HepG2 (cell line): ENCODE results near the gene ORC2. TPM values are rescaled to one million over a fixed set of nuclear protein-coding genes. Genes with fewer than 3 reads are reported as not detected.

Experiments
- ATAC-seq: fragments of 200-7000 bp; cut with Tn5 transposase; 3 replicates; pipeline ENCODE4 v1.9.1; 2020; ENCODE audit warnings: mild to moderate bottlenecking, moderate library complexity
- BruUV-seq: library from RNA; stranded (reverse); fragments of 400-500 nt; replicated peaks from 2 replicates; lab custom pipeline; 2021; lab: Mats Ljungman, UMichigan
- CTCF ChIA-PET: fragments of 300-600 bp; formaldehyde crosslinking; extraction: SDS; loops from one replicate; lab custom pipeline; 2021; ENCODE audit warnings: low total read pairs, inconsistent platforms, low intra/inter-chr PET ratio; lab: Yijun Ruan, JAX
- POLR2A ChIA-PET: fragments of 350-600 bp; sonication (Branson Sonifier 250); formaldehyde crosslinking; loops from one replicate; lab custom pipeline; 2020; ENCODE audit warnings: antibody characterized with exemption, inconsistent platforms; lab: Yijun Ruan, JAX
- DNase-seq: peaks from one replicate; pipeline ENCODE4 v3.0.0-alpha.2; 2015; ENCODE audit warnings: low spot score
- FAIRE-seq: peaks from 3 replicates; lab custom pipeline; 2011; peaks lifted over from hg19 to GRCh38; lab: Jason Lieb, UNC
- H2AFZ ChIP-seq: one replicate; pipeline ENCODE4 v1.6.1; 2011; ENCODE audit warnings: low read length, inconsistent platforms
- H3K27ac ChIP-seq: fragments of 300-600 bp; 3 replicates; pipeline ENCODE4 v1.8.0; 2011; ENCODE audit warnings: mixed run types, mild to moderate bottlenecking, mixed read lengths, low read length, inconsistent platforms; ENCODE audit not compliant: insufficient read depth; ENCODE audit errors: extremely low read length
- H3K27me3 ChIP-seq, 2 experiments: fragments of 200-600 bp in 1 of 2; 2 replicates in 1 of 2; 3 replicates in 1 of 2; pipeline versions ENCODE4 v1.6.0 to v1.8.0; 2011; ENCODE audit warnings: low read length in 2 of 2, mild to moderate bottlenecking in 2 of 2, moderate library complexity in 2 of 2, inconsistent platforms in 1 of 2; ENCODE audit not compliant: insufficient read depth in 2 of 2, control insufficient read depth in 1 of 2
- H3K36me3 ChIP-seq, 2 experiments: fragments of 200-600 bp in 1 of 2; replicated peaks in 1 of 2; 2 replicates in 1 of 2; 3 replicates in 1 of 2; pipeline versions ENCODE4 v1.5.1 to v1.8.0; 2011; ENCODE audit warnings: low read length in 2 of 2, inconsistent platforms in 1 of 2; ENCODE audit not compliant: insufficient read depth in 2 of 2, control insufficient read depth in 1 of 2
- H3K4me1 ChIP-seq: 2 replicates; pipeline ENCODE4 v1.5.1; 2012; ENCODE audit warnings: low read length, inconsistent platforms; ENCODE audit not compliant: insufficient read depth
- H3K4me2 ChIP-seq: 2 replicates; pipeline ENCODE4 v1.6.0; 2011; ENCODE audit warnings: low read depth, low read length, inconsistent platforms
- H3K4me3 ChIP-seq, 3 experiments: fragments of 200-600 bp in 1 of 3; sonication (generic), shearing (Covaris generic) in 1 of 3; replicated peaks in 1 of 3; 2 replicates each; pipeline ENCODE4 v1.5.1; 2011 to 2016; ENCODE audit warnings: low read length in 3 of 3, inconsistent platforms in 2 of 3, low read depth in 2 of 3, mild to moderate bottlenecking in 2 of 3, control low read depth in 1 of 3, mixed read lengths in 1 of 3; ENCODE audit not compliant: insufficient read depth in 1 of 3
- H3K79me2 ChIP-seq: one replicate; pipeline ENCODE4 v1.6.1; 2011; ENCODE audit warnings: low read length, inconsistent platforms; ENCODE audit not compliant: insufficient read depth
- H3K9ac ChIP-seq: 2 replicates; pipeline ENCODE4 v1.6.0; 2011; ENCODE audit warnings: mild to moderate bottlenecking, low read depth, low read length, inconsistent platforms; ENCODE audit not compliant: insufficient read depth
- H3K9me3 ChIP-seq: 2 replicates; pipeline ENCODE4 v1.5.1; 2012; ENCODE audit warnings: mild to moderate bottlenecking, low read length
- H4K20me1 ChIP-seq: 2 replicates; pipeline ENCODE4 v1.6.0; 2011; ENCODE audit warnings: inconsistent platforms, mild to moderate bottlenecking, low read length, moderate library complexity; ENCODE audit not compliant: insufficient read depth
- CC2D1A ChIP-seq: sonication (generic); formaldehyde crosslinking; IDR thresholded peaks from 2 replicates; pipeline ENCODE4 v1.8.1; 2023; ENCODE audit warnings: mild to moderate bottlenecking, missing genetic modification reagents
- DR1 ChIP-seq: sonication (generic); formaldehyde crosslinking; IDR thresholded peaks from 2 replicates; pipeline ENCODE4 v1.8.0; 2021; ENCODE audit warnings: mild to moderate bottlenecking, missing genetic modification reagents, inconsistent platforms
- ERF ChIP-seq: IDR thresholded peaks from 2 replicates; pipeline ENCODE4 v1.6.1; 2018; ENCODE audit warnings: missing biosample characterization, missing genetic modification reagents
- KLF6 ChIP-seq: IDR thresholded peaks from 2 replicates; pipeline ENCODE4 v1.8.0; 2016; ENCODE audit warnings: missing biosample characterization, missing genetic modification reagents
- LCORL ChIP-seq, 2 experiments: fragments of 450-650 bp in 1 of 2; sonication (generic) in 1 of 2; formaldehyde crosslinking in 1 of 2; IDR thresholded peaks; 2 replicates each; pipeline versions ENCODE4 v1.5.0 to v1.6.1; 2017 to 2020; ENCODE audit warnings: antibody characterized with exemption in 1 of 2, missing genetic modification reagents in 1 of 2
- MYPOP ChIP-seq: sonication (generic); formaldehyde crosslinking; IDR thresholded peaks from 2 replicates; pipeline ENCODE4 v1.8.1; 2023; ENCODE audit warnings: mild to moderate bottlenecking, moderate library complexity, missing genetic modification reagents
- NFKBIZ ChIP-seq: IDR thresholded peaks from 2 replicates; pipeline ENCODE4 v1.6.1; 2018; ENCODE audit warnings: missing genetic modification reagents, missing compliant biosample characterization
- SAP130 ChIP-seq: IDR thresholded peaks from 2 replicates; pipeline ENCODE4 v1.6.1; 2016; ENCODE audit warnings: low read depth
- SIX4 ChIP-seq: sonication (generic); formaldehyde crosslinking; IDR thresholded peaks from 2 replicates; pipeline ENCODE4 v1.4.0; 2020; ENCODE audit warnings: missing genetic modification reagents
- SP1 ChIP-seq, 2 experiments: fragments of 450-650 bp in 1 of 2; sonication (generic) in 1 of 2; formaldehyde crosslinking in 1 of 2; IDR thresholded peaks; 2 replicates each; pipeline versions ENCODE4 v1.4.0 to v1.6.1; 2016 to 2020; ENCODE audit warnings: missing genetic modification reagents in 1 of 2
- THAP9 ChIP-seq: sonication (generic); formaldehyde crosslinking; IDR thresholded peaks from 2 replicates; pipeline ENCODE4; 2020; ENCODE audit warnings: missing genetic modification reagents, mild to moderate bottlenecking, borderline replicate concordance
- THRA ChIP-seq: sonication (generic); formaldehyde crosslinking; IDR thresholded peaks from 2 replicates; pipeline ENCODE4 v1.4.0; 2020; ENCODE audit warnings: missing genetic modification reagents, borderline replicate concordance
- ZBTB1 ChIP-seq: sonication (generic); formaldehyde crosslinking; IDR thresholded peaks from 2 replicates; pipeline ENCODE4 v1.4.0; 2020; ENCODE audit warnings: missing genetic modification reagents, borderline replicate concordance
- ZMYM4 ChIP-seq: sonication (generic); formaldehyde crosslinking; IDR thresholded peaks from 2 replicates; pipeline ENCODE4 v1.8.1; 2023; ENCODE audit warnings: mild to moderate bottlenecking, missing genetic modification reagents
- ZNF121 ChIP-seq: sonication (generic); formaldehyde crosslinking; IDR thresholded peaks from 2 replicates; pipeline ENCODE4 v1.5.0; 2020; ENCODE audit warnings: mild to moderate bottlenecking, missing genetic modification reagents
- ZSCAN25 ChIP-seq: sonication (generic); formaldehyde crosslinking; IDR thresholded peaks from 2 replicates; pipeline ENCODE4 v1.8.0; 2022; ENCODE audit warnings: mild to moderate bottlenecking, missing genetic modification reagents
- WGBS: methylation state at CpG from one replicate; pipeline ENCODE4 v1.1.6; 2017; ENCODE audit warnings: low lambda C conversion rate; 5-methylcytosine and 5-hydroxymethylcytosine counted together
- in situ Hi-C: cut with HindIII; loops from 2 replicates; pipeline ENCODE4 v1.10.0; 2017; ENCODE audit warnings: low pct_unique_long_range_greater_than_20kb; ENCODE audit not compliant: extremely low pct_ligation_motif_present
- intact Hi-C: fragments of 100-400 bp; cut with micrococcal nuclease; formaldehyde crosslinking; loops from one replicate; pipeline ENCODE4 v1.10.0; 2022; ENCODE audit not compliant: unreplicated experiment
- polyA plus RNA-seq, 8 experiments: library from polyadenylated mRNA; depleted of rRNA in 3 of 8; stranded (reverse) in 7 of 8; unstranded in 1 of 8; fragments of >200 nt; fragmentation: Illumina TruSeq in 4 of 8; extraction: Trizol in 4 of 8; gene quantifications; 2 replicates each; pipeline versions ENCODE4 v1.2.1 to v1.2.3, GENCODE V29; 2011 to 2016; ENCODE audit warnings: low read depth in 4 of 8, missing spikeins in 1 of 8, mixed read lengths in 1 of 8; ENCODE audit not compliant: insufficient read depth in 1 of 8
- total RNA-seq, 5 experiments: library from RNA; depleted of rRNA; stranded (reverse); fragments of >200 nt; fragmentation: Illumina TruSeq; extraction: Trizol; gene quantifications; 2 replicates each; pipeline ENCODE4 v1.2.3, GENCODE V29; 2016; ENCODE audit warnings: low read depth in 1 of 5
- TF ChIP-seq, protein P1 (sequence below): sonication (generic); formaldehyde crosslinking; IDR thresholded peaks from 2 replicates; pipeline ENCODE4 v1.4.0; 2020; ENCODE audit warnings: mild to moderate bottlenecking, missing genetic modification reagents

ORC2 gene
- total and polyA plus RNA-seq, 2 of the 13 experiments (the other 11 are each of a cell fraction or from before 2014, with no cell fraction given) = 19.3 to 73.5 TPM

- ChIA-PET CTCF (no interaction called here), POLR2A (interaction anchor here (0.6 to 3.0 kb wide), 47 partner anchors 8 to 916 kb away, joined by 3 to 80 read pairs (median 6); partner anchors contain the start of genes ALS2, AOX1, BZW1 and CASP10)
- peak; percentile 80 for ATAC-seq
- Histone ChIP-seq H3K4me1 (peaks cover 55% of the 10 kb centered on the region), H3K27ac (peak within 1 kb of the TSS; percentile 98), H3K9ac (peak within 1 kb of the TSS; percentile 100), H3K4me3 (peak within 1 kb of the TSS; percentile 91 to 99 (median 97)), H3K4me2 (peak within 1 kb of the TSS; percentile 83), H3K36me3 (peaks cover 3 to 18% of the 10 kb centered on the region in 2 experiments; a peak in 3 of 5 replicates), H4K20me1 (peaks cover 42% of the 10 kb centered on the region), H2AFZ (peak within 1 kb of the TSS; percentile 31), H3K27me3 (no peaks in the 10 kb centered on the region; a peak in 1 of 5 replicates), H3K9me3 (no peaks in the 10 kb centered on the region), H3K79me2 (peaks cover 51% of the 10 kb centered on the region)
- in situ Hi-C loops = no loop called here
- WGBS = 2% methylated on average over 69 of the region's 89 CpGs
- intact Hi-C loops = loop anchor here (1.0 to 5.0 kb wide), 3 partner anchors 25 to 108 kb away; partner anchors contain the start of genes NIF3L1 and PPIL3
- peak; percentile 89 for DNase-seq
- peak; percentile 74 for FAIRE-seq
- BruUV-seq = TSS peak; percentile 88
- TF ChIP-seq MYPOP (CRISPR knock-in tag) = peak; percentile 94
- TF ChIP-seq CC2D1A = peak; percentile 68; the same call in 1 of the 2 replicates
- TF ChIP-seq DR1 (CRISPR knock-in tag) = peak; percentile 96
- no peak for TF ChIP-seq SP1 (IDR thresholded peaks at IDR 0.05)
- peak; percentile 93 for TF ChIP-seq SP1 (CRISPR knock-in tag; IDR thresholded peaks at IDR 0.05)
- TF ChIP-seq ZMYM4 (CRISPR knock-in tag) = peak; percentile 94
- peak; percentile 98 for TF ChIP-seq ERF (CRISPR knock-in tag)
- TF ChIP-seq NFKBIZ (CRISPR knock-in tag) = peak; percentile 88; the same call in 1 of the 2 replicates
- TF ChIP-seq THRA (CRISPR knock-in tag) = peak; percentile 85; the same call in 1 of the 2 replicates
- no peak for TF ChIP-seq LCORL (IDR thresholded peaks at IDR 0.05)
- TF ChIP-seq LCORL (CRISPR knock-in tag; IDR thresholded peaks at IDR 0.05) = peak; percentile 81
- peak; percentile 99 for TF ChIP-seq SAP130 (CRISPR knock-in tag)
- peak; percentile 99; the same call in 1 of the 2 replicates for TF ChIP-seq KLF6 (CRISPR knock-in tag)
- peak; percentile 52 for TF ChIP-seq SIX4 (CRISPR knock-in tag)
- TF ChIP-seq ZSCAN25 (CRISPR knock-in tag) = peak; percentile 72
- peak; percentile 97 for TF ChIP-seq THAP9 (CRISPR knock-in tag)
- 0 out of 2 replicates have a peak, but pooled peaks have one; percentile 65 for TF ChIP-seq ZBTB1
- TF ChIP-seq ZNF121 (CRISPR knock-in tag) = no peak; the same call in 1 of the 2 replicates
- TF ChIP-seq, protein P1, sequence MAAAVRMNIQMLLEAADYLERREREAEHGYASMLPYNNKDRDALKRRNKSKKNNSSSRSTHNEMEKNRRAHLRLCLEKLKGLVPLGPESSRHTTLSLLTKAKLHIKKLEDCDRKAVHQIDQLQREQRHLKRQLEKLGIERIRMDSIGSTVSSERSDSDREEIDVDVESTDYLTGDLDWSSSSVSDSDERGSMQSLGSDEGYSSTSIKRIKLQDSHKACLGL = peak; percentile 88
Measured at GRCh38 chr2:200864176-200865034, 99.1 kb downstream of the ORC2 start, which contains the start of gene CLK1. Gene CLK1, minus strand, starts transcription at chr2:200864658. Its CDS starts 2,796 bp downstream, at chr2:200861862.
